Endometrial microvascular endothelial cells (primary cell): ENCODE data around the gene GNAI1. TPM values are rescaled to one million over a fixed set of nuclear protein-coding genes. Genes with fewer than 3 reads are reported as not detected.

Source experiments
- in situ Hi-C: cut with HindIII; loops from 2 replicates; pipeline ENCODE4 v1.10.0; 2017; ENCODE audit warnings: low sequenced_read_pairs, low pct_unique_long_range_greater_than_20kb; ENCODE audit errors: inconsistent ontology term
- total RNA-seq: library from RNA; depleted of rRNA; stranded (reverse); fragments of >200 nt; gene quantifications from one replicate; pipeline ENCODE4 v1.2.3, GENCODE V29; 2015; ENCODE audit errors: inconsistent ontology term

Gene GNAI1
- total RNA-seq = 25.3 TPM

- in situ Hi-C loops = loop anchor here (25.0 kb wide), 1 partner anchor 528 kb away; no protein-coding TSS in a partner anchor
Observed at GRCh38 chr7:80134536-80135308, at the start of gene GNAI1. Gene GNAI1 (plus strand): TSS chr7:80134831. CDS start chr7:80135161, 330 bp downstream.

- in situ Hi-C loops = no loop called here
Observed at GRCh38 chr7:80087051-80087770, 47.4 kb upstream of the GNAI1 start.

DNA sequence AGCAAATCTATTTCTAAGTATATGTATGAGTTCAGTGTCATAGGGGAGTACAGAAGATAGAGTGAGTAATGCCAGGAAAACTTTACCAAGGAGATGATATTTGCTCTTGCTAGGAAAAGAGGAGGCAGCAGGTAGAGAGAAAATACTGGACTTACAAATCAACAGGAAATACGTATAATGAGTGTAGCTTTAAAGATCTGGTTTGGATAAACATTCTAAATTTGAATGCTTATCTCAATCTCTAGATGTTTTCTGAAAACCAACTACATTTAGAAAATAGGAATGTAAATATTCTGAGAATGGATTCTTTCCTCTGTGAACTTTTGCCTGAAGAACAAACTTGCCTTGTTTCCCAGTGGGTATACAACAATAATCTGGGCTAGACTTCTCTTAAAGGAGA is 46.9 kb upstream of the GNAI1 start:
- in situ Hi-C loops = no loop called here

DNA sequence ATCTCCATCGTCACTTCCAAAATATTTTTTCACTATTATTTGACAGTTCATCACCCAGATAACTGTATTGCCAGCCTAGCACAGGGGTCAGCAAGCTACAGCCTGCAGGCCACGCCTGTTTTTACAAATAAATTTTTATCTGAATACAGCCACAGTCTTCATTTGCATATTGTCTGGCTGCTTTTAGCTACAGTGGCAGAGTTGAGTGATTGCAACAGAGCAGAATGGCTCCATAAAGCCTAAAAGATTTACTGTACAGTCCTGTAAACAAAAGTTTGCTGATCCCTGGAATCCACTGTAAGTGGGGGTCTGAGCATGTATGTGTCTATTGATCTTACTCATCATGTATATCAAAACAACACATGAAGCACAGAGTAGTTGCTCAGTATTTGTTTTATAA is 45.9 kb upstream of the GNAI1 start:
- in situ Hi-C loops = no loop called here

DNA sequence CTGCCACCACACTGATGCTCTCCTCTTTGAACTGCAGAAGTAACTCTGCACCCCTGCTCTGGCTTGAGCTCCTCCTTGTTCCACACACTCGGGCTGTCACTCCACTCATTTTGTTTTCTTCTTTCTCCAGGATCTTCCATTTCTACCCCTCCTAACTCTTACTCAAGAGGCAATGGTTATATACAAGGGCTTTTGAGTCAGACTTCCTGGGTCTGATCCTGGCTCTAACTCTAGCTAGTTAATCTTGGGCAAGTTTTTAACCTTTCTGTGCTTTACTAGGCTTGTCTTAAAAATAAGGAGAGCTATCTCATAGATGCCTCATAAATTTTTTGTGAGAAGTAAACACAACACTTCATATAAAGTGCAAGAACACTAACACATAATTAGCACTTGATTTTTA is 45.3 kb upstream of the GNAI1 start:
- in situ Hi-C loops = no loop called here

- in situ Hi-C loops = no loop called here
Observed at GRCh38 chr7:80093349-80093748, 41.3 kb upstream of the GNAI1 start.

GRCh38 chr7:80095545-80095944 is 39.1 kb upstream of the GNAI1 start:
- in situ Hi-C loops = no loop called here

DNA sequence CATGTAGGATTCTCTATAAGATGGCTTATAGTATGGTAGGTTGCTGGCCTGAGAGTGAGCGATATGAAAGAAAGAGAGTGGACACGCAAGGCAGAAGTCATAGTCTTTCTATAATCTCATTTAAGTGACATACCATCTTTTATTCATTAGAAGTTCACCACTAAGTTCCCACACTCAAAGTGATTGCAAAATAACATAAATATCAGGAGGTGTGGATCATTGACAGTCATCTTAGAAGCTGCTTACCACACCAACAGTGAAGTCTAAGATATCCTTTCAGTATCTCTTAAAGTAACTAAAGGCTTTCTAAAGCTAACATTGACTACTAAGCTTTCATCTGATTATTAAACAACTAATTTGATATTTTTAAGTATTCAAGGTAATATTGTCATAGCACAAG is 36.9 kb upstream of the GNAI1 start:
- in situ Hi-C loops = no loop called here

GRCh38 chr7:80098795-80099194 is 35.8 kb upstream of the GNAI1 start:
- in situ Hi-C loops = no loop called here

- in situ Hi-C loops = no loop called here
Observed at GRCh38 chr7:80100254-80100653, 34.4 kb upstream of the GNAI1 start.

DNA sequence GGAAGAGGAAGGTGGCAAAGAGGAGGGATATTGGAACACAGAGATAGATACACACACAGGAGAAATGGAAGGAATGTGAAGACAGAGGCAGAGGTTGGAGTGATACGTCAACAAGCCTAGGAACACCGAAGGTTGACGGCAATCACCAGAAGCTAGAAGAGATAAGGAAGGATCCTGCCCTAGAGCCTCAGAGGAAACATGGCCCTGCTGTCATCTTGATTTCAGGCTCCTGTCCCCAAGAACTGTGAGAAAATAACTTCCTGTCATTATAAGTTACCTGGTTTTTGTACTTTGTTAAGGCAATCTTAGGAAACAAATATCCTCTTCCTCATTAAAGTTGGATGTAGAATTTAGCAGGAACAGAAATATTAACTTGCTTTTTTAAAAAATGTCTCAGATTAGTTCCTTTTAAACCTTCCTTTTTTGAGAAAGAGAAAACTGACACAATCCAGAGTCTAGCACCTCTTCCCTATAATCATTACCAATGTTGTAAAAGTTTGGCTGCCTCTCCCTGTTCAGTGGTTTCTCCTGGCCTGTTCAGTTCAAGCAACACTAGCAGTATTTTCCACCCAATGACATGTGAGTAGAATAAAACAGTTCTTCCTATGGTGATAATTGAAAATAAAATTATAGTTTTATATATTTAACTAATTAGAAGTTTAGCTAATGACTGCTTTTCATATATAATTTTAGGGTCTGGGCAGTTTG is 28.8 kb upstream of the GNAI1 start:
- in situ Hi-C loops = no loop called here

DNA sequence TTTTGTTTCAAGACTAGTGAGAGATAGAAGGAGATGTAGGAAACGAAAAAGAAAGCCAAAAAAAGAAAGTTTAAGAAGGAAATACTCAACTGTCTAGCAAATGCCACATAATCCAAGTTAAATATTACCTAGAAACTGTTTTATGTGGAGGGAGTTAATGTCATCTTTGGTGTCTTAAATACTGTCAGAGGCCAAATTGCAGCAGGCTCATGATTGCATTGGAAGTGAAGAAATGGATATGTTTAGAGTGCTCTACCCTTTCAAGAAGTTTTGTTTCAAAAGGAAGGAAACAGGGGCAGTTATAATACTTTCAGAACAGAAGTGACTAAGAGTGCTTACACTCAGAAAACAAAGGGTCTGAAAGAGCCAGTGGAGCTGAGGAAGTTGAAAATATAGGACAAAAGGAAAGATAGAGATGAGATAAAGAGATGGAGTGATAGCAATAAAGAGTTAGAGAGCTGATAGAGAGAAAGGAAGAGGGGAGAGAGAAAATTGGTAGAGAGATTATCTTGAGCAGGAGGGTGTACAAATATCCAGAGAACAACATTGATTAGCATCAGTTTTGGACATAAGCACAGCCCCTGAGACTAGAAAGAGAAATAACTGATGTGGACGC is 28.0 kb upstream of the GNAI1 start:
- in situ Hi-C loops = no loop called here

- in situ Hi-C loops = no loop called here
Observed at GRCh38 chr7:80107278-80107677, 27.4 kb upstream of the GNAI1 start.

- in situ Hi-C loops = no loop called here
Observed at GRCh38 chr7:80110376-80110775, 24.3 kb upstream of the GNAI1 start.

DNA sequence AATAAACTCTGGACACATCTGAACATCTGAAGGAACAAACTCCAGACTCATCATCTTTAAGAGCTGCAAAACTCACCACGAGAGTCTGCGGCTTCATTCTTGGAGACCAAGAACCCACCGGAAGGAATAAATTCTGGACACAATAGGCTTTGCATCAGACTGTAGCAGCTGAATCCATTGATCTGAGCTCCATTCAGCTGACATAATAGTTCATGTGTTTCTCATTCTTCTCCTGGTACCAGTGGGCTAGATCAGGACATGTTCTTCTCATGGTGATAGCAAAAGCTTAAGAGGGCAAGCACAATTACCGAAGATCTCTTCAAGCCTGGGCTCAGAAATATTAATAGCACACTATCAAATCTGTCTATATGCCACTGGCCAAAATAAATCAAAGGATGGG is 20.5 kb upstream of the GNAI1 start:
- in situ Hi-C loops = no loop called here

DNA sequence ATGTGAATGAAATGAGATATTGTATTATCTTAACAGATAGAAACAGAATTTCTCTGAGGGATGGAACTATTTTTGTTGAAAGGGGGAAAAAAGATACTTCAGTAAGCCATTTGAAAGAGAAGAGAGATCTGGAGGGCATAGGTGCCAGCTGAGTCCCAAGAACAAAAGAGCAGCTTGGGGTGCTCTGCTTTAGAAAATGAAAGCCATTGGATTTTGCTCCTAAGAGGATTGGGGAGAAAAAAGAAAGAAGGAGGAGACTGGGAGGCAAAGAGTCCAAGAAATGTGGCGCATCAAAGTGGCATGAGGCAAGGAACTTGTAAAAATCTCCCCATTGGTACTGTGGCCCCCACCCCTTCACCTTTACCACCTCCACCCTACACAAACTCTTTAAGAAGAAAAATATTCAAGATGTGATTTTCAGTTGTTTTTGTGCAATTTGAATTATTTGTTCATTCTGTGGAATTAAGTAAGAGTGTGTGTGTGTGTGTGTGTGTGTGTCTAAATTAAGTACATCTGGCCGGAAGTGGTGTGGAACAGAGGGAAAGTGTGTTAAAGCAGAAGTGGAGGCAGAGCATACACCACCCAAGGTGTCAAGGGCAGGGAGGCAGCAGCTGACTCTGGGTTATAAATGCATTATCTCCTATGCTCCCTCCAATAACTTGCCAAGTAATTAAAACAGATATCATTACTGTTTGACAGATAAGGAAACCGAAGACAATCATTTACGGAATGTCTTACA is 9.9 kb upstream of the GNAI1 start:
- in situ Hi-C loops = loop anchor here (25.0 kb wide), 1 partner anchor 538 kb away; no protein-coding TSS in a partner anchor

- in situ Hi-C loops = loop anchor here (25.0 kb wide), 1 partner anchor 535 kb away; no protein-coding TSS in a partner anchor
Observed at GRCh38 chr7:80127412-80128160, 7.0 kb upstream of the GNAI1 start.

GRCh38 chr7:80128918-80129317 is 5.7 kb upstream of the GNAI1 start:
- in situ Hi-C loops = loop anchor here (25.0 kb wide), 1 partner anchor 533 kb away; no protein-coding TSS in a partner anchor
